Measurements from ENCODE around the gene RCVRN. TPM values are rescaled to one million over a fixed set of nuclear protein-coding genes. Genes with fewer than 3 reads are reported as not detected.

RCVRN gene
- total RNA-seq, 3 donors from 2014 or later = 0.16 to 0.27 TPM; not detected in 1

GRCh38 chr17:9860851-9861250, 44.2 kb downstream of the RCVRN start:
- no peak overlapping the region for H3K4me3 ChIP-seq
- no peaks in the 10 kb centered on the region for H3K36me3 ChIP-seq (ENCODE audit: low read depth)
- ATAC-seq (no peak), DNase-seq (no peak)
- TF ChIP-seq CTCF (IDR thresholded peaks at IDR 0.05) = no peak
- intact Hi-C loops (cut with DNase I, micrococcal nuclease) = no loop called here
- H3K9me3 ChIP-seq = no peaks in the 10 kb centered on the region
- H3K4me1 ChIP-seq (ENCODE audit: low read depth) = no peaks in the 10 kb centered on the region

GRCh38 chr17:9859781-9860180, 45.3 kb downstream of the RCVRN start:
- no peaks in the 10 kb centered on the region for H3K4me1 ChIP-seq (ENCODE audit: low read depth)
- DNase-seq = no peak
- no peak for TF ChIP-seq CTCF (IDR thresholded peaks at IDR 0.05)
- H3K36me3 ChIP-seq (ENCODE audit: low read depth) = no peaks in the 10 kb centered on the region
- ATAC-seq = no peak
- no peak overlapping the region for H3K4me3 ChIP-seq
- intact Hi-C loops (cut with DNase I, micrococcal nuclease) = no loop called here
- no peaks in the 10 kb centered on the region for H3K9me3 ChIP-seq

- TF ChIP-seq CTCF (IDR thresholded peaks at IDR 0.05) = no peak
- intact Hi-C loops (cut with DNase I, micrococcal nuclease) = no loop called here
- no peak for ATAC-seq
- no peaks in the 10 kb centered on the region for H3K9me3 ChIP-seq
- no peaks in the 10 kb centered on the region for H3K36me3 ChIP-seq (ENCODE audit: low read depth)
- no peak for DNase-seq
- H3K4me3 ChIP-seq = no peak overlapping the region
- no peaks in the 10 kb centered on the region for H3K4me1 ChIP-seq (ENCODE audit: low read depth)
These were observed 50.0 kb downstream of the RCVRN start for GRCh38 chr17:9855036-9855435.

- Histone ChIP-seq H3K9me3 (no peaks in the 10 kb centered on the region), H3K36me3 (ENCODE audit: low read depth) (no peaks in the 10 kb centered on the region), H3K4me3 (no peak overlapping the region), H3K4me1 (ENCODE audit: low read depth) (no peaks in the 10 kb centered on the region)
- intact Hi-C loops (cut with DNase I, micrococcal nuclease) = no loop called here
- no peak for TF ChIP-seq CTCF (IDR thresholded peaks at IDR 0.05)
- no peak for DNase-seq
- no peak for ATAC-seq
These were observed 50.8 kb downstream of the RCVRN start for GRCh38 chr17:9854255-9854654.

- DNase-seq = no peak
- Histone ChIP-seq H3K36me3 (ENCODE audit: low read depth) (no peaks in the 10 kb centered on the region), H3K4me3 (no peak overlapping the region), H3K4me1 (ENCODE audit: low read depth) (no peaks in the 10 kb centered on the region), H3K9me3 (no peaks in the 10 kb centered on the region)
- TF ChIP-seq CTCF (IDR thresholded peaks at IDR 0.05) = no peak
- no peak for ATAC-seq
- intact Hi-C loops (cut with DNase I, micrococcal nuclease) = no loop called here
These were observed 54.9 kb downstream of the RCVRN start for GRCh38 chr17:9850151-9850550.

Other genes with a start within 250 kb of the RCVRN start
- gene DHRS7C, start 113.7 kb downstream of the RCVRN start, total RNA-seq = under 1 TPM in 1 of 3 donors, not detected in 2; 0.85 TPM
- not detected for gene GSG1L2, start 83.2 kb downstream of the RCVRN start, total RNA-seq
- gene GLP2R, start 79.3 kb downstream of the RCVRN start, total RNA-seq = 10 to 100 TPM in 1 of 3 donors, 1 to 10 TPM in 2; 5.8 to 28.2 (median 7.4) TPM